T-helper 2 cell (primary cell): ENCODE results near the gene CST1.
A peak's percentile ranks its signal among the peaks of the same experiment; 100 is the strongest.
"Not testable (repeated sequence)": the region's sequence is repeated elsewhere in the genome, so short reads cannot be mapped to it uniquely, and the experiment has no call there.

Experiments used
- DNase-seq, 5 experiments: peaks; one replicate each; pipeline versions ENCODE4 v3.0.0 to v3.0.0-alpha.2; 2012 to 2022

CST1 gene

DNA sequence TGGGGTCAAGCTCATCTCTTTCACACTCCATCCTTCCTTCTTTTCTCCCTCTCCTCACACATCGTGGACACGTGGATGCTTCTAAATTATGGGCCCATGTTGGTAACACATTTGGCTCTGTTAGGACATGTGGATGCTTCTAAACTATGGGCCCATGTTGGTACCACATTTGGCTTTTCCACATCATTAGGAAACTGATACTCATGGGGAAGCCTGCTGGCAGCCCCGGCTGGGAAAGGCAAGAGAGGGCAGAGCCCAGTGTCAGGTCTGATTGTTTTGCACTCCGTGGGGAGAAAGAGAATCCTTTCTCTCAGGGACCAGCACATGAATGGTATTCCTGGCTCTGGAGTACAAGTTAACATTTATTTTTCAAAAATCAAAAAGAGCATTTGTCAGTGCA lies 4.0 kb upstream of the CST1 start:
- DNase-seq = no peak

- DNase-seq = no peak
Measured at GRCh38 chr20:23753589-23753988, 2.9 kb upstream of the CST1 start.

- no peak for DNase-seq
Measured at GRCh38 chr20:23753194-23753548, 2.4 kb upstream of the CST1 start.

DNA sequence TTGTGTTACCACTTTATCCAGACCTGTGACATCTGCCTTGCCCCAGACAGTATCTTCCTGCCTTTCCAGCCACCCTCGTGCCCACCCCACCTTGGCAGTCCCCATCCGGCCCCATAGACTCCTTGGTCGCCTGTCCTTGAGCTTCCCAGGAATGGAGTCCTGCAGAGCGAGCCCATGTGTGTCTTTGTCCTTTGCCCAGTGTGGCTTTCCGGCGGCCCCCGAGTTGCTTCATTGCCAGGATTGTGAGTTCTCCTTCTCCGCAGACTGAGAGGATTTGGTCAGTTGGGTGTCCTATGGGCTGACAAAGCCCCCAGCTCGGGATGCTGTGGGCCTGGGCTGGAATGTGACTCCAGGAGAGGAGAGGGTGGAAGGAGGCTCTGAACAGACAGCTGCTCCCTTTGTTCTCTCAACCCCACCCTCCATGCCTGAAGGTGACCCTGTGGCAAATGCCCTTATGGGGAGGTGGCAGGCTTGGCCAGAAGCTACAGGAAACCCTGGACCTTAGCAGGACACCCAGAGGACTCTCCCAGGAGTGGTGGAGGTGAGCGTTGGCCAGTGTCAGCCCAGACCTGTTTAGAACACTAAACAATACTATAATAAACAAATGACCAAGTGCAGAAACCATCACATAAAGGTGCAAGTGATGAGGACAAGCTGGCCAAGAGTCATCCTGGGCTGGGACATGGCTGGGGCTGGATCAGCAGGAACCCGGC lies 1.9 kb upstream of the CST1 start:
- DNase-seq = no peak

DNA sequence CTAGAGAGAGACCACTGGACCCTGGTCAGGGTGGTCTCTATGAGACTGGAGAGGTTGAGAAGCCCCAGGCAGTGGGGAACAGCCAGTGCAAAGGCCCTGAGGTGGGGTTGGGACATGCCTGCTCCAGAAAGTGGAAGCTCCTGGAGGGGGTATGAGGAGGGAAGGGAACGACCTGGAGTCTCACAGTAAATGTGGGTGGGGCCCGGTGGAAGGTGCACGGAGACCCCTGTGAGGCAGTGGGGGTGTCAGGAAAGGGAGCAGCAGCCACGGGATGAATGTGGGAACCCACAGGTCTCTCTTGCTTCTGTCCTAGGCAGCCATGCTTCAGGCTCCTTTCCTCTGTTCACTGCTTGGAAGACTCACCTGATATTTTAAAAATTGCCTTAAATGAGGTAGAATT lies 1.3 kb upstream of the CST1 start:
- DNase-seq = no peak

DNA sequence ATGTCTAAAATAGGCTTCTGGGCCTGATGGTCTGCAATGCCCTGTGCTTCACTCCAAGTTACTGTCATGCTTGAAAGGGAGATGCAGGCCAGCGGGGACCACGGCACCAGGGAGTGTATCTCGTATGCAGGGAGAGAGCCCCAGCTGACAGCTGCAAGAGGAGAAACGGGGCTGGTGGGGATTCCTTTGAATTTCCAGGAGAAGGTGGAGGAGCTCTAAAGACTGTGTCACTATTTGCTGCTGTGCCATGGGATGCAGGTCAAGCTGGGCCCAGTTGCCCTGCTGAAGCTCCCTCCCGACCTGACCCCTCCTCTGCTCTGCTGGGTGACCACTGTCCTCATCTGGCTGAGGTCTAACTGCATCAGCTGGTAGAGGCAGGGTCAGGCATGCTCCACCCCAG lies 989 bp downstream of the CST1 start:
- no peak for DNase-seq

GRCh38 chr20:23748975-23749374 lies 1.8 kb downstream of the CST1 start:
- not testable (repeated sequence) for DNase-seq

DNA sequence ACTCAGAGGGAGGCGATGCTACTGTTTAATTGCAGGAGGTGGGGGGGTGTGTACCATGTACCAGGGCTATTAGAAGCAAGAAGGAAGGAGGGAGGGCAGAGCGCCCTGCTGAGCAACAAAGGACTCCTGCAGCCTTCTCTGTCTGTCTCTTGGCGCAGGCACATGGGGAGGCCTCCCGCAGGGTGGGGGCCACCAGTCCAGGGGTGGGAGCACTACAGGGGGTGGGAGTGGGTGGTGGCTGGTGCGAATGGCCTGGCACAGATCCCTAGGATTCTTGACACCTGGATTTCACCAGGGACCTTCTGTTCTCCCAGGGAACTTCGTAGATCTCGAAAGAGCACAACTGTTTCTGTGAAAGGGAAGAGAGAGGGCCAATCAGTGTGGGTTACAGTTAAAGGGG lies 3.2 kb downstream of the CST1 start:
- DNase-seq = not testable (repeated sequence)

DNA sequence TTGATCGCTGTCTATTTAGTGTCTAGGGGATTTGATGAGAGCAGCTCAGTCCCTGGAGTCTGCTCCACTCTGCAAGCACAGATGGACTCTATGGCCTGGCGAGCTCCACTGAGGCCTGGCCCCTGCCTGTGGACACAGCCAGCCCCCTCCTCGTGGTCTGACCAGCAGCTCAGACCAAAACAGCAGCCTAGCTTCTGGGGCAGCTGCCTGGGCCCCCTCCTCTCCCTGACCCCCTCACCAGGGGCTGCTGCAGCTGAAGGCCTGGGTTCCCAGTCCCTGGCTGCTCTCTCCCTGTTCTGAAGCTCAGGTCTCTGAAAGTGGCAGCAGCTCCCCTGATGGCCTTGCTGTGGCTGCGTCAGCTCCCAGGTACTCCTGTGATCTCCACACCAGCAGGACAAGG lies 3.6 kb downstream of the CST1 start:
- not testable (repeated sequence) for DNase-seq

DNA sequence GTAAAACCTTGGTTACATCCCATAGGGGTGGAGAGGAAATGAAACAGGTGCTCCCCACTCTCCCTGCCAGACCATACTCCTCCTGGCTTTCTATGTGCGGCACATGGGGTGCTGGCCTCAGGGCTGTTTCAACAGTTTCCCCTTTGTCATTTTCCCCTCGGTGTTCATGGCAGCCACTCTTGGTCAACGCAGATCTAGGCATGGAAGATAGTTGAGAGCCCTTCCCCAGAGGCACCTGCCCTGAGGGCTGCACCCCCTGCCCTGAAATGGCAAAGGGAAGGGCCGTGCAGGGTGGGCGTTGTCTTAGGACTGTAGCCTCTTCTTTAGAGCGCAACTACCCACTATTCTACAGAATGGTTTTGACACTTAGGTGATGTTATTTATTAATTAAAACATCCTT lies 4.4 kb downstream of the CST1 start:
- no peak for DNase-seq

GRCh38 chr20:23745247-23745646 lies 5.5 kb downstream of the CST1 start:
- no peak for DNase-seq

DNA sequence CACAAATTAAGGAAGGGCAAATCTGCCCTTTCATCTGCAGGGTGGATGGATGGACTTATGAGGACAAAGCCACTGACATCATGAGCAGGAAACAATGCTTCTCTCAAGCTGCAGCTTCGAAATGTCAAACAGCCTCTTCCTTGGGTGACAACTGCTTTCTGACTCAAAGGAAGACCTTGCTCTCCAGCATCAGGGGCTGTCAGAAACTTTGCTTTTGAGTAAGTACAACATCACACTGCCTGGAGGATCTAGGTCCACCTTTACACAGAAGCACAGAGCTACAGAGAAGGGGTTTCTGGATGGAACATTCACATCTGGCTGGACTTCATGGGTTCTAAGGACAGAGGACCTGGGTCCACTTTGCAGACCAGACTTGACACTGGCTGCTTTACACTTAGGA lies 5.9 kb downstream of the CST1 start:
- peak in 1 of 5 experiments; percentile 4 for DNase-seq

- not testable (repeated sequence) for DNase-seq
Measured at GRCh38 chr20:23735391-23735790, 15.3 kb downstream of the CST1 start.

DNA sequence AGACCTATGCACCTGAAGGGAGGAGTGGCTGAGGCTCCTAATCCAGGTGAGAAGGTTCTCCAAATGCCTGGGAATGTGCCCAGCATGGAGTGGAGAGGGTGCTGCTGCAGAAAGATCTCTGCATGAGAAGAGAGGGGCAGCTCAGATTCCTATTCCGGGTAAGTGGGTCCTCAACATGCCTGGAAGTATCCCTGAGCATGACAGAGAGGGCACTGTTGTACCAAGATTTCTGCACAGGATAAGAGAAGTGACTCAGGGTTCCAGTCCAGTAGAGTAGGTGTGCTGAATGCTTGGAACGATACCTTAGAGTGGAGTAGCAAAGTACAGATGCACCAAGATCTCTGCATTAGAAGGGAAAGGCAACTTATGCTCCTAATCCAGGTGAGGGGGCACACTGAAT lies 15.8 kb downstream of the CST1 start:
- DNase-seq = not testable (repeated sequence)

DNA sequence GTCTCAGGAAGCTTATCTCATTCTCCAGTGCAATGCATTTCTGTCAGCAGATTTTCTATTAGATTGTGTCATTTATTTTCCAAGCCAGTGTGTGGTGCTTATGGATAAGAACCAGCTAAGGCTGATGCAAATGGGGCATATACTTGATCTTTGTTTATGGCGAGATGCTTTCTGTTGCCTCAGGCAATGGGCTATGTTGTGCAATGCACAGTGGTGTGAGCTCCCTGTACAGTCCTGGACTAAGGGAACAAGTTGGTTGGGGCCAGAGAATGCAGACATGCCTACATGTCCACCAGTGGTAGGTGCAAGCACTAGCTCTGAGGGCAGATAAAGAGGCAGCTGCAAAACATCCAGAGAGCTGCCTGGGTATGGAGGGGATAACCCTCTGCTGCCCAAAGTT lies 16.3 kb downstream of the CST1 start:
- not testable (repeated sequence) for DNase-seq

- DNase-seq = no peak
Measured at GRCh38 chr20:23727016-23727415, 23.7 kb downstream of the CST1 start.

DNA sequence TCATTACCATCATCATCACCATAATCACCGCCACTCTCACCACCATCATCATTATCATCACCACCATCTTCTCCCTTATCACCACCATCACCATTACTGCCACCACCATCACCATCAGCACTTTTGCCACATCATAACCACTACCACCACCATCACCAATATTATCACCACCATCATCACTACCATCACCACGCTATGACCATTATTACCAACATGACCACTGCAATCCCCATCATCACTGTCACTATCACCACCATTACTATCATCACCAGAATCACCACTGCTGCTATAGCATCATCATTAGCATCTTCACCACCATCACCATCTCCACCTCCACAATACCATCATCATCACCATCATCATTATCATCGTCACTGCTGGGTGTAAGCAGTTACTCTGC lies 25.6 kb downstream of the CST1 start:
- DNase-seq = peak in 1 of 5 experiments; percentile 1

DNA sequence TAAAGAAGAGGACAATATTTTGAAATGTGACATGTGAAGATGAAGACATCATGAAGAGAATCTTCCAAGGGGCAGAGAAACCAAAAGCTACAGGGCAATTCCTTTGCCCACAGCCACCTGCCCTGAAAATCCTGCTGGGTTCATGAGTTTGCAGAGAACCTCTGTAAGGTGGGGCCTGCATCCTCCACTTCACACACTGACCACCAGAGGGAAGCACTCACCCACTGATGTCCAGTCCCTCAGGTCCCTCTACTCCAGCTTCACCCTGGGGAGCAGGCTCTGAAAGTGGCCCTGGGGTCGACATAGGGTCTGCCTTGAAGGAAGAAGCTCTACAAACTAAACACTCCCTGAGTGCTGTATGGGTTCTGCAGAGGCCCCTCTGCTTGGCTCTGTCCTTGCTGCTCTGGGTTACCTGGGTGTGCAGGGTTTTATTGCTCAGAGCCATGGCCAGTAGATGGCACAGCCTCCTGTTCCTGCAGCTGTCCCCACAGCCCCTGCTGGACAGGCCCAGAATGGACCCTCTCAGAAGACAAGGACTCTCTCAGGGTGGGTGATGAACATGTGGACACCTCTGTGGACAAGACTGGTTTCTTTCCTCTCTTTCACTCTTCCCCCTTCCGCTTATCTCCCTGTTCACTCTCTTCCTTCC lies 27.0 kb downstream of the CST1 start:
- DNase-seq = peak in 1 of 5 experiments; percentile 5

DNA sequence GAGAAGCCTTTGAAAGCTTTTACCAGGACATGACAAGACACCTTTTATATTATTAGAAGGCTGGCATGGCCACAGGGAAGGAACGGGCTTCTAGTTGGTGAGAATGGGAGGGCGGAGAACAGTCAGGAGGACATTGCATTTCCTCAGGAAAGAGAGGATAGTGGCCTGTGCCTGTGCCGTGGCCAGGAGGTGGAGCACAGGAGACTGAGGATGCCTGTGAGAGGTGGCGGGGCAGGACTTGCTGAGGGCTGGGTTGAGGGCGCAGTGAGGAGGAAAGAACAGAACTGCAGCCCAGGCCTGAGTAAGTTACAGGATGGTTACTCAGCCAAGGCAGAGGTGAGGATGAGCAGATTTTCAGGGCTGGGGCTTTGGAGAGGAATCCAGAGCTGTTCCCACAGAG lies 27.9 kb downstream of the CST1 start:
- DNase-seq = not testable (repeated sequence)

- DNase-seq = no peak
Measured at GRCh38 chr20:23721962-23722361, 28.8 kb downstream of the CST1 start.

GRCh38 chr20:23719351-23719750 lies 31.4 kb downstream of the CST1 start:
- not testable (repeated sequence) for DNase-seq

GRCh38 chr20:23711778-23712177 lies 39.0 kb downstream of the CST1 start:
- not testable (repeated sequence) for DNase-seq

- no peak for DNase-seq
Measured at GRCh38 chr20:23710771-23711170, 40.0 kb downstream of the CST1 start.

GRCh38 chr20:23705895-23706294 lies 44.8 kb downstream of the CST1 start:
- DNase-seq = no peak

- no peak for DNase-seq
Measured at GRCh38 chr20:23702021-23702420, 48.7 kb downstream of the CST1 start.
